HepG2 (cell line): ENCODE data around the gene DHX58. TPM values are rescaled to one million over a fixed set of nuclear protein-coding genes. Genes with fewer than 3 reads are reported as not detected.

Experiments
- HOXD1 ChIP-seq: sonication (generic); formaldehyde crosslinking; IDR thresholded peaks from 2 replicates; pipeline ENCODE4 v1.5.0; 2020; ENCODE audit warnings: missing genetic modification reagents
- LCORL ChIP-seq, 2 experiments: fragments of 450-650 bp in 1 of 2; sonication (generic) in 1 of 2; formaldehyde crosslinking in 1 of 2; IDR thresholded peaks; 2 replicates each; pipeline versions ENCODE4 v1.5.0 to v1.6.1; 2017 to 2020; ENCODE audit warnings: antibody characterized with exemption in 1 of 2, missing genetic modification reagents in 1 of 2
- MAFF ChIP-seq: IDR thresholded peaks from 2 replicates; pipeline ENCODE4 v1.6.1; 2011; ENCODE audit warnings: low read depth, low read length, improper control_type of control experiment
- MEIS1 ChIP-seq: sonication (generic); formaldehyde crosslinking; IDR thresholded peaks from 2 replicates; pipeline ENCODE4 v1.9.0; 2021; ENCODE audit warnings: mild to moderate bottlenecking, missing genetic modification reagents, moderate library complexity, borderline replicate concordance
- NCOA2 ChIP-seq: sonication (generic); formaldehyde crosslinking; IDR thresholded peaks from 2 replicates; pipeline ENCODE4 v1.8.0; 2022; ENCODE audit warnings: inconsistent platforms
- RARA ChIP-seq: IDR thresholded peaks from 2 replicates; pipeline ENCODE4 v1.6.1; 2016; ENCODE audit warnings: missing genetic modification reagents, missing compliant biosample characterization
- RNF219 ChIP-seq: sonication (generic); formaldehyde crosslinking; IDR thresholded peaks from 2 replicates; pipeline ENCODE4 v1.5.0; 2020; ENCODE audit warnings: mild to moderate bottlenecking, missing genetic modification reagents
- TAF15 ChIP-seq: fragments of 200-400 bp; formaldehyde crosslinking; IDR thresholded peaks from one replicate; pipeline ENCODE4 v1.6.1; 2018; ENCODE audit warnings: mild to moderate bottlenecking, low read depth, low read length; ENCODE audit not compliant: poor library complexity, severe bottlenecking
- ZNF704 ChIP-seq: sonication (generic); formaldehyde crosslinking; IDR thresholded peaks from 2 replicates; pipeline ENCODE4 v1.8.1; 2023; ENCODE audit warnings: mild to moderate bottlenecking, inconsistent platforms, moderate library complexity, missing genetic modification reagents, borderline replicate concordance
- ZXDC ChIP-seq: sonication (generic); formaldehyde crosslinking; IDR thresholded peaks from 2 replicates; pipeline ENCODE4 v1.5.0; 2020; ENCODE audit warnings: mild to moderate bottlenecking, missing genetic modification reagents
- polyA plus RNA-seq, 8 experiments: library from polyadenylated mRNA; depleted of rRNA in 3 of 8; stranded (reverse) in 7 of 8; unstranded in 1 of 8; fragments of >200 nt; fragmentation: Illumina TruSeq in 4 of 8; extraction: Trizol in 4 of 8; gene quantifications; 2 replicates each; pipeline versions ENCODE4 v1.2.1 to v1.2.3, GENCODE V29; 2011 to 2016; ENCODE audit warnings: low read depth in 4 of 8, missing spikeins in 1 of 8, mixed read lengths in 1 of 8; ENCODE audit not compliant: insufficient read depth in 1 of 8
- total RNA-seq, 5 experiments: library from RNA; depleted of rRNA; stranded (reverse); fragments of >200 nt; fragmentation: Illumina TruSeq; extraction: Trizol; gene quantifications; 2 replicates each; pipeline ENCODE4 v1.2.3, GENCODE V29; 2016; ENCODE audit warnings: low read depth in 1 of 5

The DHX58 gene
- total and polyA plus RNA-seq, 2 of the 13 experiments (the other 11 are each of a cell fraction or from before 2014, with no cell fraction given), result 6.7 to 7.8 TPM

GRCh38 chr17:42153919-42154742, 41.6 kb upstream of the DHX58 start (continued):
- no peak for TF ChIP-seq LCORL (IDR thresholded peaks at IDR 0.05)
- no peak for TF ChIP-seq LCORL (CRISPR knock-in tag; IDR thresholded peaks at IDR 0.05)
- no peak for TF ChIP-seq RNF219
- no peak for TF ChIP-seq ZNF704
- no peak for TF ChIP-seq HOXD1 (CRISPR knock-in tag)
- TF ChIP-seq ZXDC (CRISPR knock-in tag), result 0 out of 2 replicates have a peak, but pooled peaks have one; percentile 37
- TF ChIP-seq MEIS1 (CRISPR knock-in tag), result no peak
- peak; percentile 38; the same call in 1 of the 2 replicates for TF ChIP-seq MAFF
- TF ChIP-seq TAF15, result no peak
- no peak for TF ChIP-seq NCOA2 (CRISPR knock-in tag)
- TF ChIP-seq RARA (CRISPR knock-in tag), result no peak
- TF ChIP-seq, all 625 proteins: peak for 63
